B cell (primary cell): ENCODE data around the gene OR6K6.

Experiments
- EZH2 ChIP-seq: IDR thresholded peaks from 2 replicates; pipeline ENCODE4 v1.6.1; 2012; ENCODE audit warnings: borderline replicate concordance, low read depth, mild to moderate bottlenecking, moderate library complexity, low read length; ENCODE audit not compliant: insufficient read depth, poor library complexity, severe bottlenecking
- TF ChIP-seq, protein P1 (sequence below): fragments of 200-600 bp; IDR thresholded peaks from one replicate; pipeline ENCODE4 v1.8.0; 2022; ENCODE audit warnings: antibody characterized with exemption, mild to moderate bottlenecking

- TF ChIP-seq, protein P1, sequence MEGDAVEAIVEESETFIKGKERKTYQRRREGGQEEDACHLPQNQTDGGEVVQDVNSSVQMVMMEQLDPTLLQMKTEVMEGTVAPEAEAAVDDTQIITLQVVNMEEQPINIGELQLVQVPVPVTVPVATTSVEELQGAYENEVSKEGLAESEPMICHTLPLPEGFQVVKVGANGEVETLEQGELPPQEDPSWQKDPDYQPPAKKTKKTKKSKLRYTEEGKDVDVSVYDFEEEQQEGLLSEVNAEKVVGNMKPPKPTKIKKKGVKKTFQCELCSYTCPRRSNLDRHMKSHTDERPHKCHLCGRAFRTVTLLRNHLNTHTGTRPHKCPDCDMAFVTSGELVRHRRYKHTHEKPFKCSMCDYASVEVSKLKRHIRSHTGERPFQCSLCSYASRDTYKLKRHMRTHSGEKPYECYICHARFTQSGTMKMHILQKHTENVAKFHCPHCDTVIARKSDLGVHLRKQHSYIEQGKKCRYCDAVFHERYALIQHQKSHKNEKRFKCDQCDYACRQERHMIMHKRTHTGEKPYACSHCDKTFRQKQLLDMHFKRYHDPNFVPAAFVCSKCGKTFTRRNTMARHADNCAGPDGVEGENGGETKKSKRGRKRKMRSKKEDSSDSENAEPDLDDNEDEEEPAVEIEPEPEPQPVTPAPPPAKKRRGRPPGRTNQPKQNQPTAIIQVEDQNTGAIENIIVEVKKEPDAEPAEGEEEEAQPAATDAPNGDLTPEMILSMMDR = no peak
- no peak for TF ChIP-seq EZH2
Observed at GRCh38 chr1:158781104-158781503, 26.6 kb downstream of the OR6K6 start, which contains the start of gene OR6N2.
